SU-DHL-6 (cell line): ENCODE results near the gene OPHN1.

Experiments
- EZH2phosphoT487 ChIP-seq: fragments of 200-600 bp; sonication (generic), shearing (Covaris generic); conservative IDR thresholded peaks from 2 replicates; pipeline ENCODE4 v1.6.1; 2018; ENCODE audit warnings: mild to moderate bottlenecking, antibody characterized with exemption, low read length, moderate library complexity, mixed read lengths
- TF ChIP-seq, protein P1 (sequence below): fragments of 200-600 bp; sonication (generic); IDR thresholded peaks from one replicate; pipeline ENCODE4 v1.5.1; 2017; ENCODE audit warnings: antibody characterized with exemption, mild to moderate bottlenecking, low read length, moderate library complexity; ENCODE audit not compliant: insufficient read depth, poor library complexity, severe bottlenecking

DNA sequence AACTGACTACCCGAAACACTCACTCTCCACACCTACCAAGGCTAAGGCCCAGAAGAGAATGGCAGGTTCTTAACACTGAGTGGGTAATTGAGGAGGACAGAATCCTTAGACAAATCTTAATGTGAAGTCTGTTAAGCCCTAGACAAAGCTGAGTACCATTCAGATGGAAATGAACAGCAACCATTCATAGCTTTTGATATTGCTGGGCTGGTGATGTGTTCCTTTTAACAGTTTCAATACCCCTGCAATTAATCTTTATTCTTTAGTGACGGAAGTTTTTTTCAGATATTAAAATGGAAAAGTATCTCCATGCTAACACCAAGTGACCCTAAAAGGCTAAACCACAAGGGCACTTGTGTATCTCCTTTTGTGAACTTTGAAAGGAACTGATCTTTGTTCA is 334.9 kb downstream of the OPHN1 start:
- TF ChIP-seq, protein P1, sequence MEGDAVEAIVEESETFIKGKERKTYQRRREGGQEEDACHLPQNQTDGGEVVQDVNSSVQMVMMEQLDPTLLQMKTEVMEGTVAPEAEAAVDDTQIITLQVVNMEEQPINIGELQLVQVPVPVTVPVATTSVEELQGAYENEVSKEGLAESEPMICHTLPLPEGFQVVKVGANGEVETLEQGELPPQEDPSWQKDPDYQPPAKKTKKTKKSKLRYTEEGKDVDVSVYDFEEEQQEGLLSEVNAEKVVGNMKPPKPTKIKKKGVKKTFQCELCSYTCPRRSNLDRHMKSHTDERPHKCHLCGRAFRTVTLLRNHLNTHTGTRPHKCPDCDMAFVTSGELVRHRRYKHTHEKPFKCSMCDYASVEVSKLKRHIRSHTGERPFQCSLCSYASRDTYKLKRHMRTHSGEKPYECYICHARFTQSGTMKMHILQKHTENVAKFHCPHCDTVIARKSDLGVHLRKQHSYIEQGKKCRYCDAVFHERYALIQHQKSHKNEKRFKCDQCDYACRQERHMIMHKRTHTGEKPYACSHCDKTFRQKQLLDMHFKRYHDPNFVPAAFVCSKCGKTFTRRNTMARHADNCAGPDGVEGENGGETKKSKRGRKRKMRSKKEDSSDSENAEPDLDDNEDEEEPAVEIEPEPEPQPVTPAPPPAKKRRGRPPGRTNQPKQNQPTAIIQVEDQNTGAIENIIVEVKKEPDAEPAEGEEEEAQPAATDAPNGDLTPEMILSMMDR = no peak
- no peak for TF ChIP-seq EZH2phosphoT487
